A673 (cell line): Measurements from ENCODE around the gene ALKBH7.

ENCODE experiments used
- CTCF ChIP-seq: fragments of 300-800, 200-600 bp; sonication (generic); conservative IDR thresholded peaks from 2 replicates; pipeline ENCODE4 v1.5.1; 2017; ENCODE audit warnings: low read depth, mild to moderate bottlenecking, antibody characterized with exemption, low read length, moderate library complexity, mixed read lengths
- EZH2 ChIP-seq: fragments of 200-600 bp; sonication (generic); IDR thresholded peaks from 2 replicates; pipeline ENCODE4 v1.6.1; 2017; ENCODE audit warnings: borderline replicate concordance, low read depth, mild to moderate bottlenecking, mixed read lengths, antibody characterized with exemption, low read length; ENCODE audit not compliant: poor library complexity, severe bottlenecking

GRCh38 chr19:6357174-6357573 is 15.4 kb upstream of the ALKBH7 start:
- TF ChIP-seq CTCF, result no peak
- no peak for TF ChIP-seq EZH2
